ENCODE data around the gene ASXL2.

DNA sequence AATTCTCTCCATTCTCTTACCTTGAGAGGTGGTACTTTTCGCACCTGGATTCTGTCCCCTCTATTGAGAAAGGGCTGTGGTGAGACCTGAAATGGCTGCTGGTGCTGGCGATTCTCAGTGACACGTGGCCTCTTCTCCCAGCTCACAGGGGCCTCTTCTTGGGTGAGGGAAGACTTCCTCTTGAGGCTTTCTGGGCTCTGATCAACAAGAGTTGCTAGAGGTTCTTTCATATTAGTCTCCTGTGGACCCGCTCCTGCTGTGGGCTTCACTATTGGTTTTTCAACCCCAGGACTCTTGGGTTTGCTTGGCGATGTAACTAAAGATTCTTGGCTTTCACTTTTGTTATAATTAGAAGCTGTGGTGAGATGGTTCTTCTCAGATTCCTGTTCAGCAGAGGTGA, 128.6 kb downstream of the ASXL2 start:
- TF ChIP-seq POLR2A (IDR thresholded peaks at IDR 0.05) (no peak), EP300 (IDR thresholded peaks at IDR 0.05) (no peak)
- TF ChIP-seq, protein P1, sequence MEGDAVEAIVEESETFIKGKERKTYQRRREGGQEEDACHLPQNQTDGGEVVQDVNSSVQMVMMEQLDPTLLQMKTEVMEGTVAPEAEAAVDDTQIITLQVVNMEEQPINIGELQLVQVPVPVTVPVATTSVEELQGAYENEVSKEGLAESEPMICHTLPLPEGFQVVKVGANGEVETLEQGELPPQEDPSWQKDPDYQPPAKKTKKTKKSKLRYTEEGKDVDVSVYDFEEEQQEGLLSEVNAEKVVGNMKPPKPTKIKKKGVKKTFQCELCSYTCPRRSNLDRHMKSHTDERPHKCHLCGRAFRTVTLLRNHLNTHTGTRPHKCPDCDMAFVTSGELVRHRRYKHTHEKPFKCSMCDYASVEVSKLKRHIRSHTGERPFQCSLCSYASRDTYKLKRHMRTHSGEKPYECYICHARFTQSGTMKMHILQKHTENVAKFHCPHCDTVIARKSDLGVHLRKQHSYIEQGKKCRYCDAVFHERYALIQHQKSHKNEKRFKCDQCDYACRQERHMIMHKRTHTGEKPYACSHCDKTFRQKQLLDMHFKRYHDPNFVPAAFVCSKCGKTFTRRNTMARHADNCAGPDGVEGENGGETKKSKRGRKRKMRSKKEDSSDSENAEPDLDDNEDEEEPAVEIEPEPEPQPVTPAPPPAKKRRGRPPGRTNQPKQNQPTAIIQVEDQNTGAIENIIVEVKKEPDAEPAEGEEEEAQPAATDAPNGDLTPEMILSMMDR (IDR thresholded peaks at IDR 0.05): no peak

Data from upper lobe of left lung (tissue), 4 donors.